Fibroblast of villous mesenchyme (primary cell): Measurements from ENCODE around the gene CD276. TPM values are rescaled to one million over a fixed set of nuclear protein-coding genes. Genes with fewer than 3 reads are reported as not detected.

Experiments
- DNase-seq: peaks from one replicate; pipeline ENCODE4 v3.0.0-alpha.2; 2010; ENCODE audit warnings: low read depth
- H3K4me3 ChIP-seq: 2 replicates; pipeline ENCODE4 v1.5.1; 2011; ENCODE audit warnings: low read depth, mild to moderate bottlenecking, low read length
- total RNA-seq: library from RNA; depleted of rRNA; stranded (reverse); fragments of >200 nt; gene quantifications from 2 replicates; pipeline ENCODE4 v1.2.3, GENCODE V29; 2012
- TF ChIP-seq, protein P1 (sequence below): IDR thresholded peaks from 2 replicates; pipeline ENCODE4 v1.5.1; 2012; ENCODE audit warnings: low read depth, mild to moderate bottlenecking, low read length; ENCODE audit not compliant: insufficient read depth

The CD276 gene
- total RNA-seq, 1 donor = 81.2 TPM

DNA sequence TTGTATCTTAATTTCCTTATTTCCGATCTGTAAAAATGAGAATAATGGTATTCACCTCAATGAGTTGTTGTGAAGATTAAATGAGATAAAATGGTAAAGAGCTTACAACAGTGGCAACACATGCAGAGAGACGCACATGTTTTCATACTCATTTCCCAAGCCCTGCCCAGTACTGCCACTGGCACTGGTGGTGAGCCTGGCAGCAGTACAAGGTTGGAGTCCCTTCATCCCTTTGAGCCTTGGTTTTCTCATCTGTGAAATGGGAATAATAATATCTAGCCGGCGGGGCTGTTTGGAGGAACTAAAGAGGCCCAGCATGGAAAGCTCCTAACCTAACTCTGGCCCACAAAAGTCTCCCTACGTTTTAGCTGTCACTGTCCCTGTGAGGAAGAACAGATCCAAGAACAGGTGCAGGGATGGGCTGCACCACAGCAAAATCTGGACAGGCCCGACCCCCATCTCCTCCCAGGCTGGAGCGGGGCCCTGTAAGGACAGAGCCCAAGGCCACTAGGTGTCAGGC lies 866 bp upstream of the CD276 start:
- no peak overlapping the region for H3K4me3 ChIP-seq
- no peak for DNase-seq
- TF ChIP-seq, protein P1, sequence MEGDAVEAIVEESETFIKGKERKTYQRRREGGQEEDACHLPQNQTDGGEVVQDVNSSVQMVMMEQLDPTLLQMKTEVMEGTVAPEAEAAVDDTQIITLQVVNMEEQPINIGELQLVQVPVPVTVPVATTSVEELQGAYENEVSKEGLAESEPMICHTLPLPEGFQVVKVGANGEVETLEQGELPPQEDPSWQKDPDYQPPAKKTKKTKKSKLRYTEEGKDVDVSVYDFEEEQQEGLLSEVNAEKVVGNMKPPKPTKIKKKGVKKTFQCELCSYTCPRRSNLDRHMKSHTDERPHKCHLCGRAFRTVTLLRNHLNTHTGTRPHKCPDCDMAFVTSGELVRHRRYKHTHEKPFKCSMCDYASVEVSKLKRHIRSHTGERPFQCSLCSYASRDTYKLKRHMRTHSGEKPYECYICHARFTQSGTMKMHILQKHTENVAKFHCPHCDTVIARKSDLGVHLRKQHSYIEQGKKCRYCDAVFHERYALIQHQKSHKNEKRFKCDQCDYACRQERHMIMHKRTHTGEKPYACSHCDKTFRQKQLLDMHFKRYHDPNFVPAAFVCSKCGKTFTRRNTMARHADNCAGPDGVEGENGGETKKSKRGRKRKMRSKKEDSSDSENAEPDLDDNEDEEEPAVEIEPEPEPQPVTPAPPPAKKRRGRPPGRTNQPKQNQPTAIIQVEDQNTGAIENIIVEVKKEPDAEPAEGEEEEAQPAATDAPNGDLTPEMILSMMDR = peak; percentile 43

DNA sequence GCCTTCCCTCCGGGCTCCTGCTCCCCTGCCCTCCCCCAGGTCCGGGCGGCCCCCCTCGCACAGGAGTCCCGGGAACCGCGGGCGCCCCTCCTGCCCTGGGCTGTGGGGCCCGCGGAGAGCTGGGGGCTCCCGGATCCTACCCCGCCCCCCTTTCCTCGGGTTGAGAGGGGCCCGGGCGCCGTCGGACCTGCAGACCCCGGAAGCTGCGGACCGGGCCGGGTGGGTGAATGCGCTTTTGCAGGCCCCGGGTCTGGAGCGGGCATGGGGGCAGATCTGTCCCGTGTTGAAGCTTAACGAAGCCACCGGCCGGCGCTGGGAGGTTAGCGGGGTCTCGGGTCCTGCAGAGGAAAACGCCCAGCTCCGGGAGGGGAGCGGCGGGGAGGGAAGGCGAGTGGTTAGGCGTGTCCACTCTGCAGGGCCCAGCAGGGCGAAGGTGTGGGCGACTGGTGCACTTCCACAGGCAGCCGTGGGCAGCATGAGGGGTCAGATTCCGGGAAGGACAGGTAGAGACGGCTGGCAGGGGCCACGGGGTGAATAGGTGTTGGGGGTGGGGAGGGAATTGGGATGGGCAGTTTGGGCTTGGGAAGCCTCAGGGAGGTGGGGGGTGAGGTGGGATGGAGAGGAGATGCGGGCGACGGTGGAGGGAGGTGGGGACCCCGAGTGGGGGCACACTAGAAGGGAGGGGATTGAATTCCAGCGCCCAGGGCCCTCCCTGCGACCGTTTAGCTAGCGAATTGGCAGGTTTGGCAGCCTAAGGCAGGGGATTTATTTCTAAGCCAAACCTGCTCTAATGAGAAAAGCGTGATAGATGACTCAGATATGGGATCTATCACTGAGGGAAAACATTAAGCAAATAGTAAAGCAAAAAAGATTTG lies 635 bp downstream of the CD276 start:
- peak overlapping the region; percentile 87 for H3K4me3 ChIP-seq
- TF ChIP-seq, protein P1 = no peak
- peak; percentile 66 for DNase-seq

DNA sequence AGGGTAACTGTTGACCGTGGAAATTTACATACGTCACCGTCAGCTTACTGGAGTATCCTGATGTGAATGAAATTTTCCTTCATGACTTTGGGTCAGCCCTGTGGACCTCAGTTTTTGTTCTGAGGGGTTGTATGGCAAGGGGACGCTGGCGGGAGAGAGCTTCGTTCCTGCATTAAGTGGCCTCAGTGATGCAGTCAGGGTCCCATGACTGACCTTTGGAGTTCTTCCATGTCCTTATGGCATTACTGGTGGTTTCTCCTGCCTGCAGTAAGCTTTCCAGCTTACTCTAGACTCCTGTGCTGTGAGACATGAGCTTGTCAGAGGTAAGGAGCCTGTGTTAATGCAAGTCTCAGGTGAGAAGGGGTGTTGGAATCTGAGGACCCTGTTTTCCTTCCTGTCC lies 1.8 kb downstream of the CD276 start:
- H3K4me3 ChIP-seq = peak overlapping the region; percentile 87
- TF ChIP-seq, protein P1 = no peak
- DNase-seq = peak; percentile 58

DNA sequence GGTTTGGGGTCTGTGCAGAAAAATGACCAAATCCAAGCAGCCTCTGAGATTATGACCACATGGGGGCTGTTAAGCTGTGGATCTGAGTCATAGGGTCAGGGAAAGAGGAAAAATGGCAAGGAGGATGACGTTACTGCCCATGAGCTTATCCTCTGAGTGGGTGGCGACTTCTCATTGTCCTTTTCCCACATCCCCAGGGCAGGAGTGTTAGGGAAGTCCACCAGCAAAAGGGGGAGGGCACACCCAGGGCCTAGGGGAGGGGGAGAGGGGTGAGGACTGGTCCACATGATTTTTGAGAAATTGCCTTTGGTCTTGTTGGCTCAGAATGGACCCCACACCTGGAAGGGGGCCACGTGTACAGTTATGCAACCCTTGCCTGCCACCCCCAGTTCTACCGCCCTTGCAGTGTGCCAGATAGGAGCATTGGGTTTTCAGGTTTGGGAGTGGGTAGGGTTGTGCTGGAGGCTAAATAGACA lies 2.6 kb downstream of the CD276 start:
- no peak overlapping the region for H3K4me3 ChIP-seq
- TF ChIP-seq, protein P1 = no peak
- DNase-seq = peak; percentile 94

DNA sequence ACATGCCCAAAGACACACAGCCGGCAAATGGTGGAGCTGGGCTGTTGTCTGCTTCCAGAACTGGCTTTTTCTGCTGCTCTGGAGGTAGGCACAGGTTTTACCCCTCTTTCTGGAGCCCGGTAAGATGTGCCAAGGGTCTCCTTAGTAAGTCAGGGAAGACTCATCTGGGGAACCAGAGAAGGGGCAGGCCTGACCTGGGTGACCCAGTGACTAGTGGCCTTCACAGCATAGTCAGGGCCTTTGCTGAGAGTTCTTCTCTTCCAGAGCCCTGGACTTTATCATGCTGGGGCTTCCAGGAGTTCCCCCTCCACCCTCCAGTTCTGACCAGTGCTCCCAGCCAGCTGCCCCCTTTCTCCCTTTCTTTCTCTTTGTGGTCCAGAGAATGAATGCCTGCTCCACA lies 3.2 kb downstream of the CD276 start:
- no peak overlapping the region for H3K4me3 ChIP-seq
- TF ChIP-seq, protein P1 = no peak
- DNase-seq = no peak

DNA sequence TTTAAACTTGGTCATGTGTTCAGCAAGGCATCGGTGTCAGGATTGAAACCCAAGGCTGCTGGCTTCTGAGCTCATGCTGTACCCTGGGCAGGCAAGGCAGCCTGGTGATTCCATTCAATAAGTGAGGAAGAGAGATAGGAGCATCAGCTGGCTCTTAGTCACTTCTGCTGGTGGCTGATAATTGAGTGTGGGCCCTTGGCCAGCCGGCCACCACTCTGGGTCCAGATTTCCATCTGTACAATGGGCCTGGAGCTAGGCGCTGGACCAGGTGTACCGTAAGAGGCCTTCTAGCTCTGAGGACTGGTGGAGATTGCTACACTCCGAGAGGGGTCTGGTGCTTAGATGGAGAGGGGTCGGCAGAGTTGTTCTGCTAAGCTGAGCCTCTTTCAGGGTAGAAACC lies 4.3 kb downstream of the CD276 start:
- H3K4me3 ChIP-seq = no peak overlapping the region
- TF ChIP-seq, protein P1 = no peak
- peak; percentile 33 for DNase-seq
